Lung (tissue), 12 donors: ENCODE results near the gene MYOD1. TPM values are rescaled to one million over a fixed set of nuclear protein-coding genes. Genes with fewer than 3 reads are reported as not detected.

Experiments
- ATAC-seq: fragments of 200-7000 bp; cut with Tn5 transposase; one replicate; pipeline ENCODE4 v1.9.1; 2020; ENCODE audit warnings: moderate number of reproducible peaks; ENCODE audit not compliant: insufficient read depth, low FRiP score
- DNase-seq, 3 donors: peaks; one replicate each; pipeline ENCODE4 v3.0.0-alpha.2; 2013 to 2017
- H3K27ac ChIP-seq, 2 donors: one replicate each; pipeline ENCODE4 v1.5.1; 2013; ENCODE audit warnings: mild to moderate bottlenecking in 2 of 2, moderate library complexity in 2 of 2, control low read depth in 1 of 2, inconsistent platforms in 1 of 2, low read depth in 1 of 2, low read length in 1 of 2
- H3K27me3 ChIP-seq, 3 donors: one replicate each; pipeline ENCODE4 v1.5.1; 2013; ENCODE audit warnings: low read length in 2 of 3; ENCODE audit not compliant: control insufficient read depth in 3 of 3, insufficient read depth in 3 of 3
- H3K36me3 ChIP-seq, 4 donors: one replicate each; pipeline ENCODE4 v1.5.1; 2013; ENCODE audit warnings: low read length in 4 of 4, mild to moderate bottlenecking in 1 of 4, moderate library complexity in 1 of 4; ENCODE audit not compliant: control insufficient read depth in 4 of 4, insufficient read depth in 4 of 4
- H3K4me1 ChIP-seq, 5 donors: one replicate each; pipeline ENCODE4 v1.5.1; 2013; ENCODE audit warnings: low read length in 5 of 5, mild to moderate bottlenecking in 2 of 5, moderate library complexity in 1 of 5; ENCODE audit not compliant: control insufficient read depth in 5 of 5, insufficient read depth in 5 of 5
- H3K4me3 ChIP-seq: one replicate; pipeline ENCODE4 v1.5.1; 2013; ENCODE audit warnings: mild to moderate bottlenecking, control low read depth, moderate library complexity
- H3K9ac ChIP-seq, 2 donors: one replicate each; pipeline ENCODE4 v1.5.1; 2013; ENCODE audit warnings: low read length in 2 of 2, control low read depth in 1 of 2; ENCODE audit not compliant: insufficient read depth in 1 of 2
- H3K9me3 ChIP-seq, 4 donors: one replicate each; pipeline ENCODE4 v1.5.1; 2013; ENCODE audit warnings: low read length in 3 of 4, mild to moderate bottlenecking in 1 of 4, moderate library complexity in 1 of 4; ENCODE audit not compliant: control insufficient read depth in 4 of 4, insufficient read depth in 3 of 4
- WGBS, 2 donors: extraction: QIAGEN DNeasy Blood & Tissue Kit; methylation state at CpG; one replicate each; pipeline ENCODE4 v1.1.7; 2013; 5-methylcytosine and 5-hydroxymethylcytosine counted together
- polyA plus RNA-seq, 2 donors: library from polyadenylated mRNA; stranded (reverse); fragments of 200-250 nt; gene quantifications; one replicate each; pipeline ENCODE4 v1.2.1, GENCODE V29; 2013
- total RNA-seq, 2 donors: library from RNA; depleted of rRNA in 1 of 2; stranded (reverse); fragments of >200 nt in 1 of 2; gene quantifications; one replicate each; pipeline ENCODE4 v1.2.1, GENCODE V29; 2014 to 2021
- TF ChIP-seq, protein P1 (sequence below): IDR thresholded peaks from 2 replicates; pipeline ENCODE4 v1.5.1; 2012; ENCODE audit warnings: mild to moderate bottlenecking; ENCODE audit errors: control extremely low read depth, extremely low read depth
- donor health status: control.
- donor health status: control.
- donor health status: Bipolar disorder and iron deficiency.
- donor health status: healthy.
- donor health status: DM: yes; HTN: yes; CAD: no.

MYOD1 gene
- total and polyA plus RNA-seq, 4 donors: not detected

DNA sequence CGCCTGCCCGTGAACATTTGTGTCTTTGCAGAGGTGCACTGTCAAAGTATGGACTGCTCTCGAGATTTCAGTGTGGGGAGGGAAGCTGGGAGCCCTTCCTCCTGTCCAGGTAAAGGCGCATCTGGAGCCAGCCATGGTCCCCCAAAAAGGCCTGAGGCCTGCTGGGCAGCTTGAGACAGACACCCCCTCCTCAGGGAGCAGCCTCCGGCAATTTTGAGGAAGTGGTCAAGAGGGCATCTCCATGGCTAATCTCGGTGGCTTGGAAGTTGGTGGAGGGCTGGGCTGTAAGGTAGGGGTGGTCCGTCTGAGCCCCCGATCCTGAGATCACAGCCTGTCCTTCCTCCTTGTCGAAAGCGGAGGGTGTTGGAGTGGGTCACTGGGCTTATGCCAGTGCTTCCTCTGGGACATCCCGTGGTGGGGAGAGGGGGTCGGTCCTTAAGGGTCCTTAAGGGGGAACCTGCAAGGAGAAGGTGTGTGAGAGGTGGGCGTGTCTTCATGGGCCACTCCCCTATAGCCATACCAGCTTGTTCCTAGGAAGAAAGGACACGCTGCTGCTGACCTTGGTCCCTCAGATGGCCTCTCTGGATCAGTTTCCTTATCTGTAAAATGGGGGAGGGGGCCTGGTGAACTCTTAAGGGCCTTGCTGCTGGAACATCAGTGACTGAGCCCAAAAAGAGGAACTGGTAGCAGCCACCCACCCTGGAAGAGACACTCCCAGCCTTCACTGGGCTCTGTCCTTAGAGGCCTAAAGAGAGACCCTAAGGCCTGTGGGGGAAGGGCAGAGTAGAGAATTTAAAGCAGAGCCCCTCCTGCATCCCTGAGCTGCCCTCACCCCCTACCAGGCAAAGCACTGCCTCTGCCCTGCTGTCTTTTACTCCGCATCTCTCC, 17.8 kb downstream of the MYOD1 start:
- no peak for ATAC-seq
- WGBS, 2 donors: 47 to 49% methylated on average over 15 of the region's 15 CpGs
- peaks cover 7 to 52% (median 39%) of the 10 kb centered on the region in 3 donors for H3K27me3 ChIP-seq
- DNase-seq: no peak
- H3K4me1 ChIP-seq: peaks cover 0 to 10% (median 6%) of the 10 kb centered on the region in 5 donors
- TF ChIP-seq, protein P1, sequence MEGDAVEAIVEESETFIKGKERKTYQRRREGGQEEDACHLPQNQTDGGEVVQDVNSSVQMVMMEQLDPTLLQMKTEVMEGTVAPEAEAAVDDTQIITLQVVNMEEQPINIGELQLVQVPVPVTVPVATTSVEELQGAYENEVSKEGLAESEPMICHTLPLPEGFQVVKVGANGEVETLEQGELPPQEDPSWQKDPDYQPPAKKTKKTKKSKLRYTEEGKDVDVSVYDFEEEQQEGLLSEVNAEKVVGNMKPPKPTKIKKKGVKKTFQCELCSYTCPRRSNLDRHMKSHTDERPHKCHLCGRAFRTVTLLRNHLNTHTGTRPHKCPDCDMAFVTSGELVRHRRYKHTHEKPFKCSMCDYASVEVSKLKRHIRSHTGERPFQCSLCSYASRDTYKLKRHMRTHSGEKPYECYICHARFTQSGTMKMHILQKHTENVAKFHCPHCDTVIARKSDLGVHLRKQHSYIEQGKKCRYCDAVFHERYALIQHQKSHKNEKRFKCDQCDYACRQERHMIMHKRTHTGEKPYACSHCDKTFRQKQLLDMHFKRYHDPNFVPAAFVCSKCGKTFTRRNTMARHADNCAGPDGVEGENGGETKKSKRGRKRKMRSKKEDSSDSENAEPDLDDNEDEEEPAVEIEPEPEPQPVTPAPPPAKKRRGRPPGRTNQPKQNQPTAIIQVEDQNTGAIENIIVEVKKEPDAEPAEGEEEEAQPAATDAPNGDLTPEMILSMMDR: no peak
- H3K9ac ChIP-seq: no peak overlapping the region
- peaks cover 0 to 8% (median 0%) of the 10 kb centered on the region in 4 donors for H3K9me3 ChIP-seq
- H3K27ac ChIP-seq: no peak overlapping the region
- no peaks in the 10 kb centered on the region for H3K36me3 ChIP-seq
- no peak overlapping the region for H3K4me3 ChIP-seq

DNA sequence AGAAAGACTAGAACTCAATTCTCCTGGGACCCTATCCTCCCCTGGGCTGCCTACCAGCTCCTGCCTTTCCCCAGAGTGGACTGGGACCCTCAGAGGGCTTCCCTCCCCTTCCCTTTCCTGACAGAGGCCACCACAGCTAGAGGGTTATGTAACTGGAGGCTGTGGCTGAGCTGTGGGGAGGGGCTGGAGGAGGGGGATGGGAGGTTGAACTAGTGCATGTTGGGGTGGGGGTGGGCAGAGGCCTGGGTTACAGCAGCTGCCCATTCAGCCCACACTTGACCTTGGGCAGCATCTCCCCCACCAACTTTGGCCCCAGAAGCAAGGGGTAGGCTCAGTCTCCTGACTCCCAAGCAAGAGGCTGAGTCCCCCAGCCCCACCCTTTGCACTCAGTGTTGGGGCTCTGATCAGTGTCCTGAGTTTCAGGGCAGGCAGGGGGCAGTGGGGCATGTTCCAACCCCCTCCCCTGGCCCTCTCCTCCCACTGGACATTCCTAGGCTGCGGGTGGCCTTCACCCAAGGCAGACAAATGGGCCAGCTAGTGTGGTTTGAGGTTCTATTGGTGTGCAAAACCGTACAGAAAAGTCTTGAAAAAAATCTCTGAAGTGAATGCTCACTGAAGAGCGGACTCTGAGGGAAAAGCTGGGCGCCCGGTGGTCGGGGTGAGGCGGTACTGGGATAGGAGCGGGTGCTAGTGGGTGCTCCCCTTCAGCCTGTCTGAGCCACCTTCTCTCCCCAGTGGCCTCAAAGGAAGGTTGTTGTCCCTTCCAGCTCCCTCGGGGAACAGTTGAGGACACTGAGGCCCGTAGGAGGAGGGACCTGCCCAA, 19.0 kb downstream of the MYOD1 start:
- Histone ChIP-seq H3K27ac (no peak overlapping the region), H3K9ac (no peak overlapping the region), H3K36me3 (no peaks in the 10 kb centered on the region), H3K4me1 (peaks cover 0 to 10% (median 6%) of the 10 kb centered on the region in 5 donors), H3K9me3 (peaks cover 0 to 8% (median 0%) of the 10 kb centered on the region in 4 donors), H3K27me3 (peaks cover 7 to 41% (median 34%) of the 10 kb centered on the region in 3 donors), H3K4me3 (no peak overlapping the region)
- ATAC-seq (no peak), DNase-seq (peak in 1 of 3 donors; percentile 4)
- 34 to 45% methylated on average over 10 of the region's 10 CpGs for WGBS, 2 donors
- TF ChIP-seq, protein P1: no peak

DNA sequence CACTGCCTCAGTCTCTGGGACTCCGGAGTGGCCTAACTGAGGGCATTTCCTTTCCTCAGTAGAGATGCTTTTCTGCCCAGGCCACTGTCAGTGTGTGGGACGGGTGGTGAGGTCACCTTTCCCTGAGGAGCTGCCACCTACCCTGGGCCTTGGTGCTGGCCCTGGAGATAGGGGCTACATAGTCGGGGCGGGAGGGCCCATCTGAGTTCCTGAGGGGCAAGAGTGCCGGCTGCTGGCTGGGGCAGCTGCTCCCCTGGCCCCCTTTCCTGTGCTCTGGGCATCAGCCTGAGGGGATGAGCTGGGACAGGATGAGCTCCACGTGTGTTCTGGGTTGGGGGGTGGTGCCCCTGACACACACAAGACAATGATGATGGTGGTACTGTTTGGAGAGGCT, 20.6 kb downstream of the MYOD1 start:
- WGBS, 2 donors: 53 to 56% methylated on average over 5 to 6 of the region's 6 CpGs
- no peak for DNase-seq
- no peak for ATAC-seq
- Histone ChIP-seq H3K27ac (no peak overlapping the region), H3K4me1 (peaks cover 0 to 4% (median 0%) of the 10 kb centered on the region in 5 donors), H3K27me3 (peaks cover 7 to 41% (median 30%) of the 10 kb centered on the region in 3 donors), H3K9me3 (peaks cover 0 to 8% (median 0%) of the 10 kb centered on the region in 4 donors), H3K36me3 (no peaks in the 10 kb centered on the region), H3K9ac (no peak overlapping the region), H3K4me3 (no peak overlapping the region)
- TF ChIP-seq, protein P1: no peak
